Hippocampal formation (tissue), 2 donors: ENCODE measurements around the gene SNRPA1.

Source experiments
- DNase-seq, 2 donors: peaks; one replicate each; lab custom pipeline; 2025; lab: John Stamatoyannopoulos, UW

The SNRPA1 gene

DNA sequence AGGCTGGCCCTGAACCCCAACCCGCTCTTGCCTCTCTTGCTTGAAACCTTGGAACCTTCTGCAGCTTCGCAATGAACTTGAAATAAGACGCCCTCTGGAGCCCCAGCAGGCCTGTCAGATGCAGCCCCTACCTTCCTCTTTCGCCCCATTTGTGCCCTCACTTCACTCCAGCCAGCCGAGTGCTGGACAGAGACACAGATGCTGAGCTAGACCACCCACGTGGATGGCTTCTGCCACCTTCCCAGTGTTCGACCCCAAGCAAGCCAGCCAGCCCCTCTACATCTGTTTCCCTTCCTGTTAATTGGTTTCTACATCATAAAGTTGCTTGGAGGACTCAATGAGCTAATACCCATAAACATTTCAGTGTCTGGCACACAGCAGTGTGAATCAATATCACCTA lies 23.8 kb upstream of the SNRPA1 start:
- no peak for DNase-seq

DNA sequence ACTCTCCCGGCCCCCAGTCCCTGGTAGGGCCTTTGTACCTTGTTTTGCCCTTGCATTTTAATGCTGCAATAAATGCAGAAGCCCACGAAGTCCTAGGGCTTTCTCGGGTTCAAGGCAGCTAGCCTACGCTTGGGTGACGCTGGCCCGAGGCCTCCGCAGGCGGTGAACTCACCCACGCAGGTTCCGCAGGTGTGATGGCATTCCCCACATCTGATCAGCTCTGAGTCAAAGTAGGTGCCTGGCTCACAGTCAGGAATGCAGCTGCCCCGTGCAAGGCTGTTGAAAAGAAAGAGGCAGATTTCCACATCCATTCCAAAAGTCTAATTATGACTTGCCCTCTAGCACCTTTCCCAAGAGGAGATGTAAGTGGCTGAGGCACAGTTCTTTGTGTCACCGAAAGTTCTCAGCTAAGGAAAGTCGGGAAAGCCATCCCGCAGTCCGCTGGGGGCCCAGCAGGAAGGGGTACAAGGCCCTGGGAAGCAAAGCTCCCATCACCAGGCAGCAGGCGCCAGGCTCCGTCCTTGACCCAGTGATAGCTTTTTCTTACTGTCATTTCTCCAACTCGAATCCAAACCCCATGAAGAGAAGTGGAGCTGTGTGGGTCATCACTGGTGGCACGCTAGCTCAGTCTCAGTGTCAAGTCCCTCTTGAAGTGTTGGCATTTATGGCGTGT lies 23.2 kb upstream of the SNRPA1 start:
- no peak for DNase-seq

DNA sequence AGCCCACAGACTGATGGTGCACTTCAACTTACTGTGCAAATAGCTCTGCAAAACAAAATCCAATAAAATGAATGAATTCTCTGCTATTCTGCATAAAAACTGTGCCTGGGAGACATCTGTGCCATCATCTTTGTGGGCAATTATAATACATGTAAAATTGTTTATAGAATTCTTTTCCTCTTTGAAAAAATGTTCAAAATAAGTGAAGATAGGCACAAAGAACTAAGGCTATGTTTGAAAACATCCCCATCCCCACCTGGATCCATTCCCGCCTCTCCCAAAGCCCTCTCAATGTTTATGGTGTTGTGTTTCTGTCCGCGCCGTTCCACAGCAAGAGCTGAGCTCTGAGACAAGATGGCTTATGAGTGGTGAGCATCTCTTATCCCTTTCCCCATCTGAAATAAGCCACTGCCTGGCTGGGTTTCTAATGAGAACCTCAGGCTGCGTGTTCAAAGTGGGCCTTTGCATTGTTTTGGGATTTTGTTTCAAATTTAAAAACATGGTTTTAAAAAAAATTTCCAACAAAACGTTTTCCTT lies 22.4 kb upstream of the SNRPA1 start:
- no peak for DNase-seq

DNA sequence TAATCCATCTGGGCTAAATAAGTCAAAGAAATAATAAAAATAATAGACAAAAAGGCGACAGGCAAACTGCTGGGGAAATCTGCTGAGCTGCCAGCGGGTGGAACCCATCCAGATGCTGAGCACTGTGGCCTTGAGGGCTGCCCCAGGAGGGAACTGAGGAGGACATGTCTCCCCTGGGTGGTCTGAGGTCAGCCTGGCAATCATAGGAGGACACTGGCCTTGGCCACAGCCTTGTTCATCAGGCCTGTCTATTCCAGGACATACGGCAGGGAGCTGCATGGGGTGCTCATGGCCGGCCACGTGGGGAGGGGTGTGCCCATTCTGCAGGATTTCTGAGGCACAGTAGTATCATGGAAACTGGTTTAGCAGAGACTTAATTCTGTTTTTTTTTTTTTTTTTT lies 21.5 kb upstream of the SNRPA1 start:
- DNase-seq: no peak

DNA sequence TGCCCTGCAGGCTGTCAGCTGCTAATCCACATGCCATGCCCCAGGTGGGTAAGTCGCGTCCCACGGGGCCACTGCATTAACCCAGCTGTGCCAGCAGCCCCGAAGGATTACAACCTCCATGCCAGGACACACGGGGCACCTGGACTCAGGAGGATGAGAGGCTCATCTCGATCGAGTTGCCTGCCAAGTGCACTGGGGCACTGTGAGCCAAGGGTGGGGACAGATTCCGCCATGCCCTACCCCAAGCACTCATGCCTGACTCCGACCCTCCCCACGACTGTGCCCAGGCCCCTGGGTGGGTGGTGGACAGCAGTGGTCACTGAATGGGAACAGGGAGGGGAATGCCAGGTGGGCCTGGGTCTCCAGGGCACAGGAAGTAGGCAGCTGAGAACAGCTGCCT lies 20.7 kb upstream of the SNRPA1 start:
- DNase-seq: no peak

DNA sequence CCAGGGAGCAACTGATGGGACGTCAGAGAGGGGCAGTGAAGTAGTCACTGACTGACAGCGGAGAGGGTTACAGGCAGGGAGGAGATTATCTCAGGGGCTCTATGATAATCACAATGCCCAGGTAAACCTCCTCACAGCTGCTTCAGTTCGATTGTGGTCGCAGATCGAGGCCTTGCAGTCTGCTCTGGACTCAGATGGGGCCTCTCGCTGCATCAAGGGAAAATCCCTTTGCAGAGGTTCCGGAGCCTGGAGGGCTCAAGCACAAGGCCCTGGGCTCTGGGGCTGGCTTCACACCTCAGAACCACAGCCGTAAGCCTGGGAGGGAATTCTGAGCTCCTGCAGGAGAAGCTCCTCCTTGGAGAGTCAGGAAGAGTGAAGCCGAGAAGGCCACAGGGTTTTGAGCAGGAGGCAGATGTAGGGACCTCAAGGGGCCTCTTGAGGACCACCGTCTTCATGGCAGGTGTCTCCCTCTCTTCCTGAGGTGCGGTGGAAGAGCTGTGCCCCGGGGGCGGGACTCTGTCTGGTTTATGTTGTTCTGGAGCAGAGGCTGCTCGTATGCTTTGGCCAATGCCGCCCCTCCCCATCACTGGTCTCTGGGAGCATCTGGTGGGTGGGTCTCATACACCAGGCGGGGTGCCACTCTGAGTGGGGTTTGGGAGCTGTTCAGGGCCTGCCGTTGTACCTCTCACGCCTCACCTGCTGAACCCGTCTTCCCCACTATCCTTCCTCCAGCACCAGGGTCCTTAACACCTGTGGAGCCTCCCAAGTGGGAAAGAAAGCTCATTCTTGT lies 19.5 kb upstream of the SNRPA1 start:
- no peak for DNase-seq

DNA sequence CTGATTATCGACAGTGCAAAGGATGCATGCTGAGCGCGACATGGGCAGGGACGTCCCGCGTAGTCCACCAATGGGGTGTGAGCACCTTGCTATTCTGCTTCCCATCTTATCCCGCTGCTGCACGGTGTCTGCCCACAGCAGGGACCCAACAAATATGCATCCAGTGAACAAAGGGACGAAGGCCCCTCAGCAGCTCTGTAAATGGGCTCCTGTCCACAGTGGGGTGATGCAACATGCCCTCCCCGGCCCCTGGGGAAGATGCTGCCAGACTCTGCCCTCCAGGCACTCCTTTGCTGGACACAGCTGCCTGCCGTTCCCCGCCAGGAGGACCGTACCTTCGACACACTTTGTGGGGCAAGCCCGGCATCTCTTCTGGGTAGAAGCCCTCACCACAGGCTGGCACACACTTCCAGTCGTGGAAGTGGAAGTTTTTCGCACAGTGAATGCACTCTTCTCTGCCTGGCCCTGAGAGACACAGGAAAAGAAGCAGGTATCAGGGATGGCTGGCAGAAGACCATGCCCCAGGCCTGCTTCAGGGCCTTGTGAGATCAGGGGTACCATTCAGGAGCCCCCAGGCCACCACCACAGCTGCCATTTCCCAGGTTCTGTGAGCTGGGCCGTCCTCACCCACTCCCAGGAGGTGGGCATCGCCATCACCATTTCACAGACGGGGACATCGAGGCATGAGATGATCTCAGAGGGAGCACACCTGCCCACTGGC lies 18.2 kb upstream of the SNRPA1 start:
- DNase-seq: no peak

DNA sequence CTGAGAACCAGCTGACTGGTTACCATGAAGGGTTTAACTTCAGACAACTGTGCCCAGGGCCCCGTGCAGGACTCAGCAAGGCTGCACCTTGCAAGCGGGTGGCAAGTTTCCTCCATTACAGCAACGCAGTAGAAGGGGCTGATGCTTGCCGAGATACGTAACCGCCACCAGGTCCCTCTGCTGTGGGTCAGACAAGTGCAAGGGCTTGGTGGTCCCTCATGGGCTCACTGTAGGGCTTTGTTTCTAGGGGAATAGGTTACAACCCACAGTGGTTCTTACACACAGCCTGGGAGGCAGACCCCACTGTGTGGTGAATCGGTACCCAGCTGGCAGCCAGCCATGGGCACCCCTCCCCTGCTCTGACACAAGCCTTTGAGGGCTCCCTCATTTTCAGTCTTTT lies 15.5 kb upstream of the SNRPA1 start:
- no peak for DNase-seq

DNA sequence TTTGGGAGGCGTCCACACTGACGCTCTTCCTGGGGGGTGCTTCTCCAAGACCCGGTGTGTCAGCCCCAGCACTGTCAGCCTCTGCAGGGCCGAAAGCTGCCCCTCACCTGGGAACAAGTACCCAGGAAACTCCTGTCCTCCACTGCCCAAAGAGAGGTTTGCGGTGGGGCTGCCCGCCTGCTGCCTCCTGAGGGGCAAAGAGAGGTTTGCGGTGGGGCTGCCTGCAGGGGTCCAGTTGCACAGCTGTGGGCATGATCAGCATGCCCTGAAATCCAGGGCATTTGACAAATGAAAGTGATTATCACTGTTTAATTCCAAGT lies 15.1 kb upstream of the SNRPA1 start:
- no peak for DNase-seq

DNA sequence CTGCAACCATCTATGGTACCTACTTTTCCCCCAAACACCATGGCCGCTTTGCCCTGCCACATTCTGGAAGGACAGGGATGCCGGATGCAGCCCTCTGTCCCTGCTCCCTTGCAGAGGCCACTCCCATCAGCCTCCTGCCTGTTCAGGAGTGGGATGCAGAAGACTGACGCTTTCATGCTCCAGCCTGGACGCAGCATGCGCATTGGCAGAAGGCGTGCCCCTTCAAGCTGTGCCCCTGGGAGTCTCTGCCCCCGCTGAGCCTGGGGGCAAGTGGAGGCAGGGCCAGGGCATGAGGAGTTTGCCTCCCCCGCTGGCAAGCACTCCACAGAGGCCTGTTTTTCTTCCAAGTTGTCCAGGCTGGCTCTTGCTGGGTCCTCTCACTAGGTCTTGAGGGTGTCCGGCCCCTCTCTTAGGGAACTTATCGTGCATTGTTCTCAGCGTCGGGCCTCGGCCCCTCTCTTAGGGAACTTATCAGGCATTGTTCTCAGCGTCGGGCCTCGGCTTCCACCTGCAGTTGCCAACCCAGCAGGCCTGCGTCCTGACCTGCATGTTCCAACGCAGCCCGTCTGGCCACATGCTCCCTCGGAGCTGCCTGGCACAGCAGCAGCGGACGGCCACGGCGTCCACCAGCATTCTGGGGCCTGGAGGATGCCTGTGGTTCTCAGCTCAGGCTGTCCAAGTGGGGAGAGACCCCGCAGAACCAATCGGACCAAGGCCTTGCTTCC lies 14.6 kb upstream of the SNRPA1 start:
- DNase-seq: no peak

DNA sequence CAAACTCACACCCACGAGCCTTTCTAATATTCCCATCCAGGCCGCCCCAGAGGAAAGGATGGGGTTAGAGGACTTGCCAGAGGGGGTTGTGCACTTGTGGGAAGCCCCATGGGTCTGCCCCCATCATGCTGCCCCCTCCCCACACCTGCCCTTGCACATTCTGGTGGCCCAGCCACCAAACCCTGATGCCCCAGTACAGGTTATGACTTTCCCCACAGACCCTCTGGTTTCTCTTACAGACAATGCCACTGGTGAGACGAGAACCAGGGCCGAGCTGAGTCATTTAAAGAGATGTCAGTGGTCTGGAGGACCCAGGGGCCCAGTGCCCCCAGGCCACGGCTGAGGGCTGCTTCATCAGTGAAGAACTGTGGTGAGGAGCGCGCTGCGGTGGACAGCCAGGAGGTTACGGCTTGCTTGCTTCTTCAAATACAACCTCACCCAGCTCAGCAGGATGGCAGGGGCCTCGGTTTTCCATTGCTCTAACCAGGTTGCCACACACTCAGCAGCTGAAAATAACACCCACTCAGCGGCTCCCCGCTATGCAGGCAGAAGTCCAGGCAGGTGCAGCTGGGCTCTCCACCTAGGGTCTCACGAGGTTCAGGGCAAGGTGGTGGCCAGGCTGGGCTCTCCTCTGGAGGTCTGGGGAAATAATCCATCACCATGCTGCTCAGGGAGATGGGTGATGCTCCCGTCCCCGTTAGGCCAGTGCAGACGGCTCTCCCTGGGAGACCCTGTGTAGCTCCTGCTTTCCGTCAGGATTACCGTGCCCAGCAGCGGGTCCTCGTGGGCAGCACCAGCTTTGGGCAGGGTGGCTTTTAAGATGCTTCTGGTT lies 13.8 kb upstream of the SNRPA1 start:
- DNase-seq: no peak

DNA sequence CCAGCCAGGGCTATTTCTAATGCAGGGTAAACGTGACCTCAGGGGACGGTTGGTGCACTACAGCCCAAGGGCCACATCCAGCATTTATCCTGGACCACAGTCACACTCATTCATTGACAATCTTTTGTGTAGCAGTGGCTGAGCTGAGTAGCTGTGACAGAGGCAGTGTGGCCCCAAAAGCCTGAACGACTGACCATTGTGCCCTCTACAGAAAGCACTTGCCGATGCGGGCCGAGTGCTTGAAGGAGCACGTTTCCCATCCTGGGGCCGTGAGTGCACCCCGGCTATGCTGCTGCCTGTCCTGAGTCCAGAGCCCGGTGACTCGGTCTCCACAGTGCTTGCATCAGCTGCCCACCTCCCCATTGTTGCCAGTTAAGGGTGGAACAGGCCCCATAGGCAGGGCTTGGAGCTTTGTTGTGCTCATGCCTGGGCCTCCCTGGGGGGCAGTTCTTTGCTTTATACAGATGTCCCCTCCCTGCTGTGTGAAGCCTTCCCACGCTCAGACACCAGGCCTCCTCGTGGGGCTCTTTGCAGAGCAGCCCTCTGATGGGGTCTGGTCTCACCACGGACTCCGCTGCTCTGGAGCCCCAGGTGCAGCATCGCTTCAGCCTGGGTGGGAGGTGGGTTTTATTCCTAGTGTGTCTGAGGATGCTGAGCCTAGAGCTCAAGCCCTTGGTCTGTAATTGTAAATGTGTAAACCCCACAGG lies 13.0 kb upstream of the SNRPA1 start:
- no peak for DNase-seq

DNA sequence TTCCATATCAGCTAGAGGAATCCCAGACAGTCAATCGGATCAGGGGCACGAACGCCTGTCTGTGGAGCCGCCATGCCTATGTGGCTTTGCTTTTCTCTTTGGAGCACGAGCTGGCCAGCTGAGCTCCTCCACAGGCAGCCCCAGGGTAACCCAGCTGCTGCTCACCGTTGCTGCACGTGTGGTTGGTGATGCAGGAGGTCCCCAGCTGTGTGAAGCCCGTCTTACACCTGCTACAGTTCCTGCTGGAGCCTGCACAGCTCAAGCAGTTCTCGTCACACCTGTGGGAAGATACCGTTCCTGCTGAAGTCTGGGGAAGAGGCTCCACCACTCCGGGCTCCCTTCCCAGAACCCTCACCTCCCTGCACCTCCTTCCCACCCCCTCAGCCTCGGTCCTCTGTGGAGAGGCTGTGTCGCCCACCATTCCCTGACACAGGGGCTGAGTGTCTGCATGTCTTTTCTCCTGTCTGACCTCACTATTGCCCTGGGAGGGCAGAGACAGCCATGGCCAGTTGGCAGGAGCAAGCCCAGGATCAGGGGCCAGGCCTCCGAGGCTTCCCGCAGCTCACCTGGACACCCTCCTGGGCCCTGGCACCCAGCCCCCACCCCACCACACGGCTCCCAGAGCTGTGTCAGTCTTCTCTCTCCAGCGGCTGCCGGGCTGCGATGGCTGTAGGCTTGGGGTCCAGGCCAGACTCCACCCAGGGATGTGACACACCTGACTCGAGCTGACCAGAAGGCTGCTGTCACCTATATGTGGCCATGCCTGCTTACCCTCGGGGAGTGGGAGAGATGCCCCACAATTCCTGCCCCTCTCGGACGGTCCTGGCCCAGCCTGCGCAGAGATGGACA lies 12.2 kb upstream of the SNRPA1 start:
- no peak for DNase-seq

DNA sequence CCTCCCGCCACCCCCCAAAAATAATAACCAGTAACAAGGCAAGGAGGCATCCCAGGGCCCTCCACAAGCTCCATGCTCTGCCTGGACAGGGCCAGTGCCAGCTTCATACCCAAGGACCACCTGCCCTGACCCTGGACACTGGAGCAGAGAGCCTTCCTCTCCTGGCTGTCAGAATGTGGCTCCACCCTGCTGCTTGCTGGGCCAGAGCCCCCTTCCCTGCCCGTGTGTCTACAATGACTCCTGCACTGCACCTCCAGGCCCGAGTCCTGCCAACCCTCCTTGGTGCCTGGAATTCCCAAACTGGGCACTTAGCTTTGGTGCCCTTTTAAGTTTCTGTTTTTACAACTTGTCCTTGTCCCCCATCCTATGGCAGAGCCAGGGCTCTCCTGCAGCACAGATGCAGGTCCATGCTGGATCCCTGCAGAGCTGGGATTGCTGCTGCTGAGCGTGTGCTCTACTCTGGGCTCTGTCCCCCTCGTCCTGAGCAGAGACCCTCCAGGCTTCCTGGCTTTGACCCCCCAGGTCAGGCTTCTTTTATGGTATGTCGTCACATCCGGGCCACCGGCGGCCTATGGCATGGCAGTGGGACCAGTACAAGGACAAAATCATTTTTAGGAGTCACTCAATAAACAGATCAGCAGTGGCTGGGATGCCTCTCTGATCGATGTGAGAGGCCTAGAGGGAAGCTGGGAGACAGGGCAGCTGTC lies 11.4 kb upstream of the SNRPA1 start:
- DNase-seq: no peak

DNA sequence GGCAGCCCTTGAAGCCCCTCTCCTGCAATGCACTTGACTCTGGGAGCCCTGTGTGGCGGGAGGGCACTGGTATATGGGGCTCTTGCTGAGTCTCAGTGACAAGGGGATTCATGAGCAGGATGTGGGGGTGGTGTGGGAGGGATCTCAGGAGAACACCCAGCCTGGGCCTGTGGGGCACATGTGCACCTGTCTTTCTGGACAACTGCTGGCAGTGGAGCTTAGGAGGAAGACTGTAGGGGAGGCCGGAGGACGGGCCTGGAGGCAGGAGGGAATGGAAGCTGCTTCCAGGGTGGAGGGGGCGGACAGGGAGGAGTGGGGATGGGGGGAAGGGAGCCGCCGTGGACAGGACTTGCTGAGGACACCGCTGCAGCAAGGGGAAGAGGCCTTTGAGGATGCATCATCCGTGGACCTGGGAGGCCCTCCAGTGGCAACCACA lies 10.8 kb upstream of the SNRPA1 start:
- DNase-seq: no peak

DNA sequence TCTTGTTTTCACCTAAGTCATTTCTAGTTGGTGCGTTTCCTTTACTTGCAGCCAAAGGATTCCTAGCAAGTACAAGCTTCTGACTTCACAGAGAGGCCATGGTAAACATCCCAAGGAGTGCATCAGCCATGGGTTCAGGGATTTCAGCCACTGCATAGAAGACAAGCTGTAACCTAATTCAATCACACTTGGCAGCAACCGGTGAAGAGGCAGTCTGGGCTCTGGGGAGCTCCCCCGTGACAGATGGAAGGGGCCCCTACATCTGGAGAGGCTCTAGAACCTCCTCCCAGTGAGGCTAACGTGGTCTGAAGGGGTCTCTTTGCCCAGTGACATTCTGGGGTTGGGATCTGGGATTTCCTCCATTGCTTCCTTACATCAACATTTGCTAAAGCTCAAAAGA lies 8.4 kb upstream of the SNRPA1 start:
- no peak for DNase-seq

DNA sequence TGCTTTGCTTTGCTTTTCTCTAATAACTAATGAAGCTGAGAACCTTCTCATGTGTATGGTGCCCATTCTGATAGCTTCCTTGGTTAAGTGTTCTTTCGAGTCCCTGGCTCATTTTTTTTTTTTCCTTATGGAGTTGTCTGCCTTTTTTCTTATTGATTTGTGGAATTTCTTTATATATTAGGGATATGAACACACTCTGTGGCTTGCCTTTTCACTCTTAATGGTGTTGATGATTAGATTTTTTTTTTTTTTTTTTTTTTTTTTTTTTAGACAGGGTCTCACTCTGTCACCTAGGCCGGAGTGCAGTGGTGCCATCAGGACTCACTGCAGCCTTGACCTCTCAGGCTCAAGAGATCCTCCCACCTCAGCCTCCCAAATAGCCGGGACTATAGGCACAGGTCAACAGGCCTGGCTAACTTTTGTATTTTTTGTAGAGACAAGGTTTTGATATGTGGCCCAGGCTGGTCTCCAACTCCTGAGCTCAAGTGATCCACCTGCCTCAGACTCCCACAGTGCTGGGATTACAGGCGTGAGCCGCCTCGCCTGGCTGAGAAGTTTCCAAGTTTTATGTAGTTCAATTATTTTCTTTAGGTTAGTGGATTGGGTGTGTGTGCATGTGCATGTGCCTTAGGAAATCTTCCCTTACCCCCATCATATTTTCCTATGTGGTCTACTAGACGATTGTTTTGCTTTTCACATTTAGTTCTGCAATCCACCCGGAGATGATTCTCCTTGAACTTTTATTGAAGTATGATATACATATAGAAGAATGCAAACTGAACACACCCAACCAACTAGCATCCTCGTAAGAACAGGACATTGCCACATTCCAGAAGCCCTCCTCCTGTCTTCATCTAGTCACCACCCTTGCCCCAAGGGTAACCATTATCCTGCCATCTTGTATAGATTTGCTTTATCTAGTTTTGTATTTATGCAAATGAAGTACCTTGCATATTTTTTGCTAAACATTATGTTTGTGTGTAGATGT lies 1.7 kb upstream of the SNRPA1 start:
- DNase-seq: no peak

DNA sequence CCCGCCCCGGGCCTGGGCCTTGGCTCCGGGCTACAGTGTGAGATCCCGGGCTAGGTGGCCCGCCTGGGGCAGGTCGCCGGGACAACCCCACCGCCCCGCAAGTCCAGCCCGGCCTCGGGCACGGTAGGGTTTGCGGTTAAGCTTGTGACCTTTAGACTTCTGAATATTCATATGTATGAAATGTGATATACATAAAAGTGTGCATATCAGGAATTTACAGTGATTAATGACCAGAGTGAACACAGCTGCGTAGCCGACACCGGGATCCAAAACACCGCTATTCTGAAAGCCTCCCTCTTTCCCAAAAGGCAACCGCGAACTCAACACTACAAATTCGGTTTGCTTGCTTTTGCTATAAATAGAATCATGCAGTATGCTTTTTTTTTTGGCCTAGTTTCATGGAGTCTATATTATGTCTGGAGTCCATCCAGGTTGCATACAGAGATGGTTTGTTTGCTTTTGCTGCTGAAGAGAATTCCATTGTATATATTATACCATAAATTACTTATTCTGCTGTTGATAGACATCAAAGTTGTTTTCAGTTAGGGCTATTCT lies 636 bp upstream of the SNRPA1 start:
- no peak for DNase-seq
